HL-60 (cell line): Measurements from ENCODE around the gene MACROD2.

Experiments used
- DNase-seq, 2 experiments: peaks; one replicate each; pipeline ENCODE4 v3.0.0-alpha.2; 2010 to 2020; ENCODE audit warnings: low read depth in 1 of 2, low spot score in 1 of 2
- H3K27ac ChIP-seq: fragments of 250-450 bp; sonication (Bioruptor Pico); replicated peaks from 2 replicates; pipeline ENCODE4 v1.5.1; 2020; ENCODE audit warnings: mild to moderate bottlenecking, moderate library complexity
- H3K27me3 ChIP-seq: fragments of 250-450 bp; sonication (Bioruptor Pico); 2 replicates; pipeline ENCODE4 v1.5.1; 2021; ENCODE audit warnings: mild to moderate bottlenecking, moderate library complexity; ENCODE audit not compliant: insufficient read depth, poor library complexity, severe bottlenecking
- H3K4me3 ChIP-seq: replicated peaks from 2 replicates; pipeline ENCODE4 v1.5.1; 2011; ENCODE audit warnings: mild to moderate bottlenecking, control low read depth, low read length; ENCODE audit not compliant: insufficient read depth
- CTCF ChIP-seq: IDR thresholded peaks from one replicate; pipeline ENCODE4 v1.5.1; 2011; ENCODE audit warnings: low read length, control low read depth, inconsistent platforms; ENCODE audit not compliant: insufficient read depth
- GABPA ChIP-seq: IDR thresholded peaks from 2 replicates; pipeline ENCODE4 v1.6.1; 2012; ENCODE audit warnings: low read depth
- POLR2AphosphoS5 ChIP-seq: IDR thresholded peaks from 2 replicates; pipeline ENCODE4 v1.6.1; 2012; ENCODE audit warnings: low read depth
- SPI1 ChIP-seq: IDR thresholded peaks from 2 replicates; pipeline ENCODE4 v1.6.1; 2012; ENCODE audit warnings: low read depth, mild to moderate bottlenecking, borderline replicate concordance
- TF ChIP-seq, protein P1 (sequence below): IDR thresholded peaks from 2 replicates; pipeline ENCODE4 v1.6.1; 2012; ENCODE audit warnings: low read depth; ENCODE audit not compliant: insufficient replicate concordance

Gene MACROD2

GRCh38 chr20:14751191-14751590, 755.9 kb downstream of the MACROD2 start:
- Histone ChIP-seq H3K27ac (no peak overlapping the region), H3K4me3 (no peak overlapping the region), H3K27me3 (no peaks in the 10 kb centered on the region)
- no peak for DNase-seq
- no peak for TF ChIP-seq POLR2AphosphoS5
- no peak for TF ChIP-seq CTCF
- no peak for TF ChIP-seq SPI1
- TF ChIP-seq, protein P1, sequence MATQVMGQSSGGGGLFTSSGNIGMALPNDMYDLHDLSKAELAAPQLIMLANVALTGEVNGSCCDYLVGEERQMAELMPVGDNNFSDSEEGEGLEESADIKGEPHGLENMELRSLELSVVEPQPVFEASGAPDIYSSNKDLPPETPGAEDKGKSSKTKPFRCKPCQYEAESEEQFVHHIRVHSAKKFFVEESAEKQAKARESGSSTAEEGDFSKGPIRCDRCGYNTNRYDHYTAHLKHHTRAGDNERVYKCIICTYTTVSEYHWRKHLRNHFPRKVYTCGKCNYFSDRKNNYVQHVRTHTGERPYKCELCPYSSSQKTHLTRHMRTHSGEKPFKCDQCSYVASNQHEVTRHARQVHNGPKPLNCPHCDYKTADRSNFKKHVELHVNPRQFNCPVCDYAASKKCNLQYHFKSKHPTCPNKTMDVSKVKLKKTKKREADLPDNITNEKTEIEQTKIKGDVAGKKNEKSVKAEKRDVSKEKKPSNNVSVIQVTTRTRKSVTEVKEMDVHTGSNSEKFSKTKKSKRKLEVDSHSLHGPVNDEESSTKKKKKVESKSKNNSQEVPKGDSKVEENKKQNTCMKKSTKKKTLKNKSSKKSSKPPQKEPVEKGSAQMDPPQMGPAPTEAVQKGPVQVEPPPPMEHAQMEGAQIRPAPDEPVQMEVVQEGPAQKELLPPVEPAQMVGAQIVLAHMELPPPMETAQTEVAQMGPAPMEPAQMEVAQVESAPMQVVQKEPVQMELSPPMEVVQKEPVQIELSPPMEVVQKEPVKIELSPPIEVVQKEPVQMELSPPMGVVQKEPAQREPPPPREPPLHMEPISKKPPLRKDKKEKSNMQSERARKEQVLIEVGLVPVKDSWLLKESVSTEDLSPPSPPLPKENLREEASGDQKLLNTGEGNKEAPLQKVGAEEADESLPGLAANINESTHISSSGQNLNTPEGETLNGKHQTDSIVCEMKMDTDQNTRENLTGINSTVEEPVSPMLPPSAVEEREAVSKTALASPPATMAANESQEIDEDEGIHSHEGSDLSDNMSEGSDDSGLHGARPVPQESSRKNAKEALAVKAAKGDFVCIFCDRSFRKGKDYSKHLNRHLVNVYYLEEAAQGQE, result no peak
- no peak for TF ChIP-seq GABPA

DNA sequence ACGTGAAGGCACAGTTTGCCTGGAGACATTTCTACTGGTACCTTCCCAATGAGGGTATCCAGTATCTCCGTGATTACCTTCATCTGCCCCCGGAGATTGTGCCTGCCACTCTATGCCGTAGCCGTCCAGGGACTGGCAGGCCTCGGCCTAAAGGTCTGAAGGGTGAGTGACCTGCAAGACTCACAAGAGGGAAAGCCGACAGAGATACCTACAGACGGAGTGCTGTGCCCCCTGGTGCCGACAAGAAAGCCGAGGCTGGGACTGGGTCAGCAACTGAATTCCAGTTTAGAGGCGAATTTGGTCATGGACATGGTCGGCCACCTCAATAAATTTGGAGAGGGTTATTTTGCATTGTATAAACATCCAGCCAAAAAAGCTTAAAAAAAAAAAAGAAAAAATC, 762.4 kb downstream of the MACROD2 start:
- DNase-seq, result no peak
- TF ChIP-seq SPI1, result no peak
- TF ChIP-seq, protein P1, result no peak
- TF ChIP-seq GABPA, result no peak
- no peak for TF ChIP-seq CTCF
- TF ChIP-seq POLR2AphosphoS5, result no peak
- no peak overlapping the region for H3K4me3 ChIP-seq
- no peaks in the 10 kb centered on the region for H3K27me3 ChIP-seq
- H3K27ac ChIP-seq, result no peak overlapping the region

DNA sequence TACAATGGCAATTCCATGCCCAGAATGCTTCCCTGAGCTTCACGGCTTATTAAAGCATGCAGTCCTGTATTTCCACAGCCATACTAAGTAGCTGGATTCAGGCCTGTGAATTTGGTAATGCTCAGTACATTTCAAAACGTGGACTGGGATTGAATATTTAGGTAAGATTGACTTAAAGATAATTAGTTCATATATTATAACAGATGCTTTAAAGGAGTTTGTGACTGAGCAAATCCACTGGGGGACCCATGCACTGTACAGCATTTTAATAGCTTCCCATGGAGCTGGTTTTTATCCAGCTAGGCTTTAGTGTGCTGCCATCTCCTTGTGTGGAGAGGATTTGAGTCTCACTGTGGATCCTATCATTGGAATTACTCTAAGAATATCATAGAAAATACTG, 763.0 kb downstream of the MACROD2 start:
- TF ChIP-seq CTCF (no peak), GABPA (no peak), POLR2AphosphoS5 (no peak), SPI1 (no peak)
- TF ChIP-seq, protein P1, result no peak
- no peak overlapping the region for H3K4me3 ChIP-seq
- H3K27ac ChIP-seq, result no peak overlapping the region
- H3K27me3 ChIP-seq, result no peaks in the 10 kb centered on the region
- no peak for DNase-seq
